OCI-LY7 (cell line): ENCODE results near the gene RBM19. TPM values are rescaled to one million over a fixed set of nuclear protein-coding genes. Genes with fewer than 3 reads are reported as not detected.
"Not testable (repeated sequence)": the region's sequence is repeated elsewhere in the genome, so short reads cannot be mapped to it uniquely, and the experiment has no call there.

ENCODE experiments used
- BruUV-seq: library from RNA; stranded (reverse); fragments of 400-500 nt; replicated peaks from 2 replicates; lab custom pipeline; 2021; lab: Mats Ljungman, UMichigan
- CTCF ChIA-PET: fragments of 300-600 bp; sonication (Branson Sonifier 250); formaldehyde crosslinking; loops from one replicate; lab custom pipeline; 2022; ENCODE audit warnings: antibody characterized with exemption; ENCODE audit not compliant: unreplicated experiment; lab: Charles Lee
- POLR2A ChIA-PET: fragments of 300-600 bp; sonication (Branson Sonifier 250); formaldehyde crosslinking; loops from one replicate; lab custom pipeline; 2022; ENCODE audit warnings: antibody characterized with exemption; lab: Charles Lee
- DNase-seq: peaks from one replicate; pipeline ENCODE4 v3.0.0-alpha.2; 2015; ENCODE audit warnings: low spot score
- H2AFZ ChIP-seq: fragments of 200-600 bp; sonication (generic), shearing (Covaris generic); 2 replicates; pipeline ENCODE4 v1.6.1; 2014; ENCODE audit warnings: mild to moderate bottlenecking, antibody characterized with exemption, low read length, moderate library complexity
- H3K27ac ChIP-seq: fragments of 200-600 bp; sonication (generic); 2 replicates; pipeline ENCODE4 v1.5.1; 2014; ENCODE audit warnings: mixed run types, low read depth, mild to moderate bottlenecking, moderate library complexity, low read length, inconsistent platforms; ENCODE audit not compliant: poor library complexity, severe bottlenecking
- H3K36me3 ChIP-seq: fragments of 200-600 bp; sonication (generic); 2 replicates; pipeline ENCODE4 v1.6.1; 2014; ENCODE audit warnings: mild to moderate bottlenecking, antibody characterized with exemption, low read length, moderate library complexity, mixed read lengths; ENCODE audit not compliant: insufficient read depth
- H3K4me1 ChIP-seq: fragments of 200-600 bp; sonication (generic); 2 replicates; pipeline ENCODE4 v1.5.1; 2014; ENCODE audit warnings: mild to moderate bottlenecking, low read length; ENCODE audit not compliant: insufficient read depth, poor library complexity, severe bottlenecking
- H3K4me2 ChIP-seq: fragments of 200-600 bp; sonication (generic); 2 replicates; pipeline ENCODE4 v1.6.1; 2014; ENCODE audit warnings: mild to moderate bottlenecking, low read length
- H3K4me3 ChIP-seq: fragments of 200-600 bp; sonication (generic); 2 replicates; pipeline ENCODE4 v1.5.1; 2014; ENCODE audit warnings: mild to moderate bottlenecking, low read depth, low read length; ENCODE audit not compliant: poor library complexity, severe bottlenecking
- H3K79me2 ChIP-seq: fragments of 200-600 bp; sonication (generic); 2 replicates; pipeline ENCODE4 v1.6.1; 2016; ENCODE audit warnings: low read depth, mild to moderate bottlenecking, low read length, moderate library complexity, mixed read lengths; ENCODE audit not compliant: insufficient read depth
- H3K9me2 ChIP-seq: fragments of 200-600 bp; sonication (generic); 2 replicates; pipeline ENCODE4 v1.6.1; 2016; ENCODE audit warnings: mild to moderate bottlenecking, low read length, mixed read lengths; ENCODE audit not compliant: insufficient read depth
- H3K9me3 ChIP-seq: fragments of 200-600 bp; sonication (generic); 2 replicates; pipeline ENCODE4 v1.6.1; 2014; ENCODE audit warnings: mild to moderate bottlenecking, mixed run types, low read length, mixed read lengths
- H4K20me1 ChIP-seq: fragments of 200-600 bp; sonication (generic); 2 replicates; pipeline ENCODE4 v1.6.1; 2014; ENCODE audit warnings: mild to moderate bottlenecking, antibody characterized with exemption, low read length, moderate library complexity, mixed read lengths; ENCODE audit not compliant: insufficient read depth
- EZH2phosphoT487 ChIP-seq: fragments of 200-600 bp; sonication (generic); IDR thresholded peaks from 2 replicates; pipeline ENCODE4 v1.6.1; 2018; ENCODE audit warnings: low read depth, borderline replicate concordance, mild to moderate bottlenecking, mixed run types, antibody characterized with exemption, low read length, moderate library complexity, mixed read lengths
- intact Hi-C: fragments of 100-400 bp; cut with micrococcal nuclease; formaldehyde crosslinking; loops from one replicate; pipeline ENCODE4 v1.10.0; 2022; ENCODE audit not compliant: unreplicated experiment
- total RNA-seq, 2 experiments: library from RNA; depleted of rRNA in 1 of 2; stranded (reverse); fragments of >200 nt in 1 of 2; shearing (Covaris generic) in 1 of 2; gene quantifications; 2 replicates each; pipeline ENCODE4 v1.2.3, GENCODE V29; 2014 to 2022
- TF ChIP-seq, protein P1 (sequence below): fragments of 200-600 bp; sonication (generic); conservative IDR thresholded peaks from 2 replicates; pipeline ENCODE4 v1.5.1; 2014; ENCODE audit warnings: mild to moderate bottlenecking, antibody characterized with exemption, low read length, moderate library complexity, mixed read lengths

Gene RBM19
- total RNA-seq, 2 experiments from 2014 or later = 37.8 to 46.2 TPM

DNA sequence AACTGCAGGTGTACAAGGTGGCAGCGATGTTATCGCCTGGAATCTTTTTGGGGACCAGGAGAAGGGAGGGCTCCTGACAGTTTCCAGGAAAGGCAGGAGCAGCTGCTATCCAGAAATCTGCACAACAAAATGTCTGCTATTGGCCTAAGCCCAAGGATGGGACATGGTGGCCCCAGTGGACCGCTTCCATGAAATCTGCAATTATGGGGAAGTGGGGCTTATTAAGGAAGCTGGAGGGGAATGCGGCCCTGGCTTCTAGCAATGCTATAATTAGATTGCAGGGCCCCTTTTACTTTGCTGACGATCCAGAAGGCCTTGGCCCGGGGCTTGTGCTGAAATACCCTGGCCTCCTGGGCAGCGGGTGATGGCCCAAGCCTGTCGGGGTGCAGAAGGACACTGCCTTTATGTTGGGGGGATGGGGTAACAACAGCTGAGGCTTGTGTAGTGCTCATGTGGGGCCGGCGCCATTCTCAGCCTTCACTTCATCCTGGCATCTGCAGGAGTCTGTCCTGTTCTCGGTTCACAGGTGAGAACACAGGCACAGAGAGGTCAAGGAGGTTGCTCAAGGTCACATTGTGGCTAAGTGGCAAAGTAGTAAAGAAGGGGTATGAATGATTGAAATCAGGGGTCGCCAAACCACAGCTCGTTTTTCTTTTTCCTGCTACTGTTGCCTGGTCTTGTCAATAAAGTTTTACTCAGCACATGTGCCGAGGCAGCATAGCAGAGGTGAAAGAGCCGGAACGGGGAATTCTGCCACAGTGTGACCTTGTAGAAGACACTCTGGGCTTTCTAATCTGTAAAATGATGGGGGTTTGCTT, 153.5 kb downstream of the RBM19 start:
- Histone ChIP-seq H3K79me2 (no peaks in the 10 kb centered on the region), H3K27ac (no peak overlapping the region), H3K9me2 (no peaks in the 10 kb centered on the region), H3K36me3 (no peaks in the 10 kb centered on the region), H3K4me1 (no peaks in the 10 kb centered on the region), H4K20me1 (no peaks in the 10 kb centered on the region), H2AFZ (no peak overlapping the region), H3K9me3 (no peaks in the 10 kb centered on the region), H3K4me3 (no peak overlapping the region), H3K4me2 (no peak overlapping the region)
- no TSS peak for BruUV-seq
- intact Hi-C loops = no loop called here
- no peak for DNase-seq
- POLR2A ChIA-PET = no interaction called here
- CTCF ChIA-PET = no interaction called here
- TF ChIP-seq, protein P1, sequence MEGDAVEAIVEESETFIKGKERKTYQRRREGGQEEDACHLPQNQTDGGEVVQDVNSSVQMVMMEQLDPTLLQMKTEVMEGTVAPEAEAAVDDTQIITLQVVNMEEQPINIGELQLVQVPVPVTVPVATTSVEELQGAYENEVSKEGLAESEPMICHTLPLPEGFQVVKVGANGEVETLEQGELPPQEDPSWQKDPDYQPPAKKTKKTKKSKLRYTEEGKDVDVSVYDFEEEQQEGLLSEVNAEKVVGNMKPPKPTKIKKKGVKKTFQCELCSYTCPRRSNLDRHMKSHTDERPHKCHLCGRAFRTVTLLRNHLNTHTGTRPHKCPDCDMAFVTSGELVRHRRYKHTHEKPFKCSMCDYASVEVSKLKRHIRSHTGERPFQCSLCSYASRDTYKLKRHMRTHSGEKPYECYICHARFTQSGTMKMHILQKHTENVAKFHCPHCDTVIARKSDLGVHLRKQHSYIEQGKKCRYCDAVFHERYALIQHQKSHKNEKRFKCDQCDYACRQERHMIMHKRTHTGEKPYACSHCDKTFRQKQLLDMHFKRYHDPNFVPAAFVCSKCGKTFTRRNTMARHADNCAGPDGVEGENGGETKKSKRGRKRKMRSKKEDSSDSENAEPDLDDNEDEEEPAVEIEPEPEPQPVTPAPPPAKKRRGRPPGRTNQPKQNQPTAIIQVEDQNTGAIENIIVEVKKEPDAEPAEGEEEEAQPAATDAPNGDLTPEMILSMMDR = no peak
- TF ChIP-seq EZH2phosphoT487 = no peak

- intact Hi-C loops, H3K36me3 ChIP-seq, H3K4me1 ChIP-seq, POLR2A ChIA-PET, BruUV-seq, H2AFZ ChIP-seq, H3K27ac ChIP-seq, H4K20me1 ChIP-seq, H3K4me3 ChIP-seq, H3K79me2 ChIP-seq, H3K4me2 ChIP-seq, H3K9me2 ChIP-seq, DNase-seq, CTCF ChIA-PET, H3K9me3 ChIP-seq: not testable (repeated sequence)
Observed at GRCh38 chr12:113809462-113810220, 156.5 kb downstream of the RBM19 start.

DNA sequence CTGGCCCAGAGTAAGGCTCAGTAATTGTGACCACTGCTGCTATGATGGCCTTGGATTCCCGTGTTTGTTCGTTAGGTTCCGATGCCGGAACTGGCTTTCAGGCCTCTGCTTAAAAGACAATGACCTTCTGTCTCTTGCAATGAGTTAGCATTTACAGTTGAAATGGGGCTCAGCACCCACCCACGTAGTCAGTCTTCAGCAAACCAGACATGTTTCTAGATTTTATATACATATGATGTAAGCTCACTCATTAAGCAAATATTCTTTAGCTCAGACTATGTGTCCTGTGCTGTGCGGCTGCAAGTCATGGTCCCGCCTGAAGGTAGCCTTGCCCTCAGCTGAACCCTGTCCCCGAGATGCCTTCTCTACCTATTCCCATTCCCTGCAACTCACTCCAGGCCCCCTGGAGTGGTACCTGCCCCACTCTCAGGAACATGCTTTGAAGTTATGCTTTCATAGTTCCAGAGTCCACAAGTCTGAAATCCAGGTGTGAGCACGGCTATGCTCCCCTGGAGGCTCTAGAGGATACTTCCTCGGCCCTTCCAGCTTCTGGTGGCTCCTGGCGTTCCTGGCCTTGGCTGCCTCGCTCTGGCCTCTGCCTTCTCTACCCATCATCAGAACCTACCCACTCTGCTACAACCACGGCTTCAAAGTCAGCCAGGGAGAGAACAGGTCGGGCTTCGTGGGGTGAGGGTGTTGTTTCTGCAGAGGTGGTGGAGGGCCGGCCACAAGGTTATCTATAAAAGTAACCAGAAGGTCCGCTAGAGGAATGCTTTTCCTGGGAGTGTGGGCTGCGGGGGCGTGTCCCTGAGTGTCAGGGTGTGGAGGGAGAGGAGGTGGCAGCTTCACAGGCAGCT, 157.8 kb downstream of the RBM19 start:
- Histone ChIP-seq H3K36me3 (no peaks in the 10 kb centered on the region), H3K9me3 (no peaks in the 10 kb centered on the region), H3K27ac (no peak overlapping the region), H3K79me2 (no peaks in the 10 kb centered on the region), H3K4me1 (no peaks in the 10 kb centered on the region), H3K4me2 (no peak overlapping the region), H3K4me3 (no peak overlapping the region), H3K9me2 (no peaks in the 10 kb centered on the region), H2AFZ (no peak overlapping the region), H4K20me1 (no peaks in the 10 kb centered on the region)
- intact Hi-C loops = no loop called here
- no peak for DNase-seq
- TF ChIP-seq, protein P1 = no peak
- no peak for TF ChIP-seq EZH2phosphoT487
- no TSS peak for BruUV-seq
- CTCF ChIA-PET = no interaction called here
- POLR2A ChIA-PET = no interaction called here
